HTR-8/SVneo (cell line): ENCODE results near the gene DEPDC7.
A peak's percentile ranks its signal among the peaks of the same experiment; 100 is the strongest.
"Not testable (repeated sequence)": the region's sequence is repeated elsewhere in the genome, so short reads cannot be mapped to it uniquely, and the experiment has no call there.

Source experiments
- DNase-seq: peaks from one replicate; pipeline ENCODE4 v3.0.0; 2011; ENCODE audit warnings: low spot score, mixed read lengths; ENCODE audit not compliant: insufficient read length
- FAIRE-seq: peaks from 2 replicates; lab custom pipeline; 2011; peaks lifted over from hg19 to GRCh38; lab: Jason Lieb, UNC

Gene DEPDC7

GRCh38 chr11:33015621-33016551 lies at the start of gene DEPDC7:
Gene DEPDC7 (plus strand): TSS chr11:33015878. CDS start chr11:33015956, 78 bp downstream.
- DNase-seq (peak; percentile 92), FAIRE-seq (peak; percentile 59)

- FAIRE-seq (no peak), DNase-seq (no peak)
Measured at GRCh38 chr11:32968541-32968940, 47.1 kb upstream of the DEPDC7 start.

- DNase-seq, FAIRE-seq: not testable (repeated sequence)
Measured at GRCh38 chr11:32972233-32972632, 43.4 kb upstream of the DEPDC7 start.

GRCh38 chr11:32972781-32973180 lies 42.9 kb upstream of the DEPDC7 start:
- FAIRE-seq (no peak), DNase-seq (no peak)

- no peak for FAIRE-seq
- DNase-seq: no peak
Measured at GRCh38 chr11:32982626-32983025, 33.1 kb upstream of the DEPDC7 start.

GRCh38 chr11:32983506-32983905 lies 32.2 kb upstream of the DEPDC7 start:
- FAIRE-seq (no peak), DNase-seq (no peak)

GRCh38 chr11:32985600-32985999 lies 30.1 kb upstream of the DEPDC7 start:
- DNase-seq: no peak
- FAIRE-seq: no peak

GRCh38 chr11:32987851-32988250 lies 27.8 kb upstream of the DEPDC7 start:
- no peak for DNase-seq
- FAIRE-seq: no peak

GRCh38 chr11:32990481-32990880 lies 25.2 kb upstream of the DEPDC7 start:
- DNase-seq (no peak), FAIRE-seq (no peak)

GRCh38 chr11:32991427-32991826 lies 24.3 kb upstream of the DEPDC7 start:
- DNase-seq: no peak

GRCh38 chr11:32991898-32992297 lies 23.8 kb upstream of the DEPDC7 start:
- no peak for DNase-seq
- FAIRE-seq: no peak

More at GRCh38 chr11:32991427-32991826, 24.3 kb upstream of the DEPDC7 start:
- no peak for FAIRE-seq

- DNase-seq: peak; percentile 13
- FAIRE-seq: no peak
Measured at GRCh38 chr11:33000181-33000580, 15.5 kb upstream of the DEPDC7 start.

- no peak for FAIRE-seq
Measured at GRCh38 chr11:33001281-33001680, 14.4 kb upstream of the DEPDC7 start.

GRCh38 chr11:33001751-33002542 lies 13.7 kb upstream of the DEPDC7 start:
- no peak for FAIRE-seq
- DNase-seq: no peak

More at GRCh38 chr11:33001281-33001680, 14.4 kb upstream of the DEPDC7 start:
- no peak for DNase-seq

GRCh38 chr11:33005175-33005574 lies 10.5 kb upstream of the DEPDC7 start:
- DNase-seq (no peak), FAIRE-seq (no peak)

- FAIRE-seq (no peak), DNase-seq (no peak)
Measured at GRCh38 chr11:33006010-33006409, 9.7 kb upstream of the DEPDC7 start.

- FAIRE-seq: no peak
Measured at GRCh38 chr11:33013755-33014154, 1.9 kb upstream of the DEPDC7 start.

GRCh38 chr11:33016654-33017053 lies 976 bp downstream of the DEPDC7 start:
- DNase-seq (no peak), FAIRE-seq (no peak)

More at GRCh38 chr11:33013755-33014154, 1.9 kb upstream of the DEPDC7 start:
- no peak for DNase-seq

- no peak for DNase-seq
- FAIRE-seq: no peak
Measured at GRCh38 chr11:33017478-33017877, 1.8 kb downstream of the DEPDC7 start.

- FAIRE-seq: no peak
Measured at GRCh38 chr11:33017965-33018364, 2.3 kb downstream of the DEPDC7 start.

GRCh38 chr11:33018840-33019239 lies 3.2 kb downstream of the DEPDC7 start:
- FAIRE-seq: no peak
- DNase-seq: no peak

More at GRCh38 chr11:33017965-33018364, 2.3 kb downstream of the DEPDC7 start:
- no peak for DNase-seq
